GM12878 (cell line): ENCODE data around the gene LY6G6D. TPM values are rescaled to one million over a fixed set of nuclear protein-coding genes. Genes with fewer than 3 reads are reported as not detected.

ENCODE experiments used
- ATAC-seq: fragments of 200-7000 bp; cut with Tn5 transposase; 3 replicates; pipeline ENCODE4 v1.9.1; 2020; ENCODE audit warnings: mild to moderate bottlenecking, moderate library complexity
- BruUV-seq: library from RNA; stranded (reverse); fragments of 400-500 nt; replicated peaks from 2 replicates; lab custom pipeline; 2021; lab: Mats Ljungman, UMichigan
- CTCF ChIA-PET: fragments of 300-600 bp; sonication (Branson Sonifier 250); formaldehyde crosslinking; extraction: SDS; loops from one replicate; lab custom pipeline; 2021; ENCODE audit warnings: inconsistent platforms; lab: Yijun Ruan, JAX
- POLR2A ChIA-PET: fragments of 350-600 bp; formaldehyde crosslinking; extraction: SDS; loops from one replicate; lab custom pipeline; 2021; ENCODE audit warnings: inconsistent platforms; lab: Charles Lee
- RAD21 ChIA-PET: fragments of 300-600 bp; sonication (Branson Sonifier 250); formaldehyde crosslinking; loops from one replicate; lab custom pipeline; 2023; ENCODE audit warnings: antibody characterized with exemption; ENCODE audit not compliant: unreplicated experiment; lab: Charles Lee
- SMC1A ChIA-PET: fragments of 300-600 bp; sonication (Branson Sonifier 250); formaldehyde crosslinking; loops from one replicate; lab custom pipeline; 2023; ENCODE audit not compliant: unreplicated experiment, uncharacterized antibody; lab: Charles Lee
- DNase-seq: peaks from one replicate; pipeline ENCODE4 v3.0.0-alpha.2; 2011; ENCODE audit warnings: low read depth, low spot score
- FAIRE-seq: peaks from 3 replicates; lab custom pipeline; 2011; peaks lifted over from hg19 to GRCh38; lab: Jason Lieb, UNC
- H2AFZ ChIP-seq: 2 replicates; pipeline ENCODE4 v1.6.0; 2011; ENCODE audit warnings: low read depth, low read length, control low read depth; ENCODE audit not compliant: control insufficient read depth
- H3K27ac ChIP-seq: 2 replicates; pipeline ENCODE4 v1.5.1; 2011; ENCODE audit warnings: control low read depth; ENCODE audit not compliant: control insufficient read depth, insufficient read depth
- H3K27me3 ChIP-seq, 2 experiments: replicated peaks in 1 of 2; 2 replicates each; pipeline versions ENCODE4 v1.6.0 to v1.6.1; 2011; ENCODE audit warnings: low read length in 1 of 2; ENCODE audit not compliant: control insufficient read depth in 2 of 2, insufficient read depth in 2 of 2
- H3K36me3 ChIP-seq, 2 experiments: 2 replicates each; pipeline ENCODE4 v1.5.1; 2011; ENCODE audit warnings: low read length in 1 of 2; ENCODE audit not compliant: control insufficient read depth in 2 of 2, insufficient read depth in 2 of 2
- H3K4me1 ChIP-seq: 2 replicates; pipeline ENCODE4 v1.6.1; 2011; ENCODE audit warnings: mild to moderate bottlenecking, low read length, moderate library complexity, mixed read lengths; ENCODE audit not compliant: control insufficient read depth, insufficient read depth
- H3K4me2 ChIP-seq: 2 replicates; pipeline ENCODE4 v1.6.0; 2011; ENCODE audit warnings: control low read depth; ENCODE audit not compliant: control insufficient read depth, insufficient read depth
- H3K4me3 ChIP-seq: fragments of 200-600 bp; sonication (generic); 2 replicates; pipeline ENCODE4 v1.5.1; 2016
- H3K79me2 ChIP-seq: 2 replicates; pipeline ENCODE4 v1.6.0; 2011; ENCODE audit warnings: low read length; ENCODE audit not compliant: control insufficient read depth, insufficient read depth
- H3K9ac ChIP-seq: 2 replicates; pipeline ENCODE4 v1.8.0; 2011; ENCODE audit warnings: low read length, control low read depth, mixed read lengths; ENCODE audit not compliant: control insufficient read depth, insufficient read depth
- H3K9me3 ChIP-seq: replicated peaks from 3 replicates; pipeline ENCODE4 v1.5.1; 2011; ENCODE audit warnings: mild to moderate bottlenecking, low read length; ENCODE audit not compliant: control insufficient read depth, insufficient read depth
- H4K20me1 ChIP-seq: 2 replicates; pipeline ENCODE4 v1.6.0; 2011; ENCODE audit not compliant: control insufficient read depth, insufficient read depth
- GATAD2B ChIP-seq: fragments of 450-650 bp; conservative IDR thresholded peaks from 2 replicates; pipeline ENCODE4 v1.6.1; 2017; ENCODE audit warnings: low read depth, mild to moderate bottlenecking, moderate library complexity
- KDM1A ChIP-seq: fragments of 200-600 bp; sonication (generic); IDR thresholded peaks from 2 replicates; pipeline ENCODE4 v1.6.1; 2016; ENCODE audit warnings: borderline replicate concordance
- TARDBP ChIP-seq: IDR thresholded peaks from 2 replicates; pipeline ENCODE4 v1.6.1; 2016; ENCODE audit warnings: borderline replicate concordance
- ZZZ3 ChIP-seq: IDR thresholded peaks from 2 replicates; pipeline ENCODE4 v1.6.1; 2011; ENCODE audit warnings: low read depth; ENCODE audit not compliant: control insufficient read depth, insufficient read length
- WGBS: methylation state at CpG from one replicate; pipeline ENCODE4 v1.1.6; 2016; ENCODE audit warnings: low lambda C conversion rate; ENCODE audit not compliant: insufficient replicate concordance, insufficient coverage; ENCODE audit errors: missing lambda C conversion rate; 5-methylcytosine and 5-hydroxymethylcytosine counted together
- in situ Hi-C: fragments of 300-500 bp; cut with MboI; formaldehyde crosslinking; loops from 9 replicates; pipeline ENCODE4 v1.14.3; 2018; ENCODE audit warnings: mixed read lengths
- intact Hi-C: fragments of 100-400 bp; cut with micrococcal nuclease; formaldehyde crosslinking; loops from one replicate; pipeline ENCODE4 v1.14.2; 2022; ENCODE audit not compliant: unreplicated experiment
- polyA plus RNA-seq, 11 experiments: library from polyadenylated mRNA; depleted of rRNA in 4 of 11; unstranded in 6 of 11; stranded (reverse) in 5 of 11; fragments of >200 nt; fragmentation: Nextera tagmentation in 4 of 11; fragmentation: Illumina TruSeq in 1 of 11; extraction: Ambion mirVana in 4 of 11; extraction: Trizol in 1 of 11; gene quantifications; 1 replicate in 1 of 11; 2 replicates in 10 of 11; pipeline versions ENCODE4 v1.2.1 to v1.2.3, GENCODE V29; 2011 to 2016; ENCODE audit warnings: inconsistent platforms in 2 of 11, missing spikeins in 2 of 11, low read depth in 1 of 11
- total RNA-seq, 4 experiments: library from RNA; depleted of rRNA in 3 of 4; stranded (reverse); fragments of >200 nt in 3 of 4; fragmentation: Illumina TruSeq in 1 of 4; extraction: Trizol in 1 of 4; gene quantifications; 2 replicates each; pipeline versions ENCODE4 v1.2.1 to v1.2.3, GENCODE V29; 2013 to 2021
- TF ChIP-seq, protein P1 (sequence below): IDR thresholded peaks from 2 replicates; pipeline ENCODE4 v1.6.1; 2012; ENCODE audit warnings: low read depth, low read length, improper control_type of control experiment

Gene LY6G6D
- total and polyA plus RNA-seq, 10 of the 15 experiments (the other 5 are each of a cell fraction or from before 2014, with no cell fraction given), result not detected

DNA sequence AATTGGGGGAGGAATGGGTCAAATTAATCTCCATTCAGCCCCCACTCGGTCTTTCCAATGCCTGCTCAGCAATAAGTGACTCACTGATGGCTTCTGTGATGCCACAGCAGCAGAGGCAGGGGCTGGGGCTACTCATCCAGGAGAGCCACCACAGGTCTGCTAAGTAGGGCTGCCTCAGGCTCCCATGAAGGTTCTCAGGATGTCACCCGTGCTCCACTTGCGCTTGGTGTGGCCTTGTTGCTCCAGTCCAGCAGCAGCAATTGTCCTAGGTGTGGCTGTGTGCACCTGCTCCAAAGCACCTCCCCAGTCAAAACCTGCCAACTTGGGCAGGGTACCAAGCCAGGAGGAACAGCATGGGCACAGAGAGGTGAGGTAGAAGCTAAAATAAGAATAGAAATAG is 7.0 kb downstream of the LY6G6D start:
- Histone ChIP-seq H3K36me3 (no peaks in the 10 kb centered on the region; a peak in 1 of 4 replicates), H3K27me3 (no peaks in the 10 kb centered on the region; a peak in 1 of 4 replicates), H3K79me2 (no peaks in the 10 kb centered on the region), H3K9me3 (no peaks in the 10 kb centered on the region), H3K27ac (no peak overlapping the region), H2AFZ (no peak overlapping the region), H3K4me2 (no peak overlapping the region), H4K20me1 (no peaks in the 10 kb centered on the region), H3K9ac (no peak overlapping the region), H3K4me1 (peaks cover 2% of the 10 kb centered on the region), H3K4me3 (no peak overlapping the region)
- in situ Hi-C loops, result no loop called here
- RAD21 ChIA-PET, result interaction anchor here (1.5 kb wide), 1 partner anchor 48 kb away, joined by 3 read pairs; no protein-coding TSS in a partner anchor
- POLR2A ChIA-PET, result no interaction called here
- intact Hi-C loops, result no loop called here
- CTCF ChIA-PET, result interaction anchor here (2.8 kb wide), 1 partner anchor 48 kb away, joined by 12 read pairs; no protein-coding TSS in a partner anchor
- TF ChIP-seq, protein P1, sequence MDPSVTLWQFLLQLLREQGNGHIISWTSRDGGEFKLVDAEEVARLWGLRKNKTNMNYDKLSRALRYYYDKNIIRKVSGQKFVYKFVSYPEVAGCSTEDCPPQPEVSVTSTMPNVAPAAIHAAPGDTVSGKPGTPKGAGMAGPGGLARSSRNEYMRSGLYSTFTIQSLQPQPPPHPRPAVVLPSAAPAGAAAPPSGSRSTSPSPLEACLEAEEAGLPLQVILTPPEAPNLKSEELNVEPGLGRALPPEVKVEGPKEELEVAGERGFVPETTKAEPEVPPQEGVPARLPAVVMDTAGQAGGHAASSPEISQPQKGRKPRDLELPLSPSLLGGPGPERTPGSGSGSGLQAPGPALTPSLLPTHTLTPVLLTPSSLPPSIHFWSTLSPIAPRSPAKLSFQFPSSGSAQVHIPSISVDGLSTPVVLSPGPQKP, result no peak
- no peak for TF ChIP-seq GATAD2B
- TF ChIP-seq KDM1A, result no peak
- TF ChIP-seq ZZZ3, result no peak
- TF ChIP-seq TARDBP, result no peak
- WGBS, result 86% methylated on average over 3 of the region's 3 CpGs
- SMC1A ChIA-PET, result interaction anchor here (1.3 kb wide), 1 partner anchor 48 kb away, joined by 5 read pairs; no protein-coding TSS in a partner anchor
- DNase-seq (no peak), ATAC-seq (no peak), FAIRE-seq (no peak)
- BruUV-seq, result no TSS peak
